ENCODE data around the gene UBAC1. TPM values are rescaled to one million over a fixed set of nuclear protein-coding genes. Genes with fewer than 3 reads are reported as not detected.

The UBAC1 gene
- total RNA-seq, 1 experiment from 2014 or later: 54.8 TPM

- intact Hi-C loops (cut with micrococcal nuclease): no loop called here
- H3K4me1 ChIP-seq (ENCODE audit: control insufficient read depth in 1 of 2, insufficient read depth in 2 of 2, low read length in 2 of 2): peaks cover 20 to 34% of the 10 kb centered on the region in 2 experiments
- no peak overlapping the region for H2AFZ ChIP-seq (ENCODE audit: low read depth, low read length, poor library complexity, severe bottlenecking)
- POLR2A ChIA-PET: no interaction called here
- no peak overlapping the region for H3K27ac ChIP-seq (ENCODE audit: low read depth, low read length)
- no peaks in the 10 kb centered on the region for H3K9me3 ChIP-seq (ENCODE audit: control insufficient read depth in 1 of 2, insufficient read depth in 1 of 2, low read depth in 1 of 2, low read length in 2 of 2)
- peaks cover 0 to 3% of the 10 kb centered on the region in 2 experiments; a peak in 1 of 4 replicates for H3K36me3 ChIP-seq (ENCODE audit: control insufficient read depth in 1 of 2, insufficient read depth in 2 of 2, low read length in 2 of 2)
- no peak for TF ChIP-seq CBX3 (IDR thresholded peaks at IDR 0.05; ENCODE audit: low read depth)
- TF ChIP-seq, protein P1, sequence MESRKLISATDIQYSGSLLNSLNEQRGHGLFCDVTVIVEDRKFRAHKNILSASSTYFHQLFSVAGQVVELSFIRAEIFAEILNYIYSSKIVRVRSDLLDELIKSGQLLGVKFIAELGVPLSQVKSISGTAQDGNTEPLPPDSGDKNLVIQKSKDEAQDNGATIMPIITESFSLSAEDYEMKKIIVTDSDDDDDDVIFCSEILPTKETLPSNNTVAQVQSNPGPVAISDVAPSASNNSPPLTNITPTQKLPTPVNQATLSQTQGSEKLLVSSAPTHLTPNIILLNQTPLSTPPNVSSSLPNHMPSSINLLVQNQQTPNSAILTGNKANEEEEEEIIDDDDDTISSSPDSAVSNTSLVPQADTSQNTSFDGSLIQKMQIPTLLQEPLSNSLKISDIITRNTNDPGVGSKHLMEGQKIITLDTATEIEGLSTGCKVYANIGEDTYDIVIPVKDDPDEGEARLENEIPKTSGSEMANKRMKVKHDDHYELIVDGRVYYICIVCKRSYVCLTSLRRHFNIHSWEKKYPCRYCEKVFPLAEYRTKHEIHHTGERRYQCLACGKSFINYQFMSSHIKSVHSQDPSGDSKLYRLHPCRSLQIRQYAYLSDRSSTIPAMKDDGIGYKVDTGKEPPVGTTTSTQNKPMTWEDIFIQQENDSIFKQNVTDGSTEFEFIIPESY (IDR thresholded peaks at IDR 0.05; ENCODE audit: extremely low read depth, insufficient replicate concordance, low read length): no peak
- no peak for TF ChIP-seq JUND (IDR thresholded peaks at IDR 0.05)
- no peak for TF ChIP-seq SIN3A (IDR thresholded peaks at IDR 0.05; ENCODE audit: low read depth)
- no peak for TF ChIP-seq POLR2A (IDR thresholded peaks at IDR 0.05; ENCODE audit: borderline replicate concordance, extremely low read depth, insufficient read depth, insufficient read length)
- no peak for TF ChIP-seq FOSL1 (IDR thresholded peaks at IDR 0.05; ENCODE audit: low read depth)
- no peak for TF ChIP-seq ZNF274 (IDR thresholded peaks at IDR 0.05; ENCODE audit: low read depth, low read length)
- TF ChIP-seq REST (IDR thresholded peaks at IDR 0.05; ENCODE audit: low read depth): no peak
- no peak for TF ChIP-seq EGR1 (IDR thresholded peaks at IDR 0.05; ENCODE audit: low read depth)
- no peak for TF ChIP-seq RAD21 (IDR thresholded peaks at IDR 0.05; ENCODE audit: low read depth)
- TF ChIP-seq CEBPB (IDR thresholded peaks at IDR 0.05; ENCODE audit: low read depth): no peak
- TF ChIP-seq ELF1 (IDR thresholded peaks at IDR 0.05; ENCODE audit: borderline replicate concordance, low read depth): no peak
- TF ChIP-seq MAX (IDR thresholded peaks at IDR 0.05): no peak
- TF ChIP-seq POLR2AphosphoS5 (IDR thresholded peaks at IDR 0.05; ENCODE audit: low read depth, low read length): no peak
- TF ChIP-seq, protein P2, sequence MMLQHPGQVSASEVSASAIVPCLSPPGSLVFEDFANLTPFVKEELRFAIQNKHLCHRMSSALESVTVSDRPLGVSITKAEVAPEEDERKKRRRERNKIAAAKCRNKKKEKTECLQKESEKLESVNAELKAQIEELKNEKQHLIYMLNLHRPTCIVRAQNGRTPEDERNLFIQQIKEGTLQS (IDR thresholded peaks at IDR 0.05): no peak
- TF ChIP-seq TCF7L2 (IDR thresholded peaks at IDR 0.05; ENCODE audit: borderline replicate concordance, extremely low read depth, insufficient read depth, insufficient read length): no peak
- no peak for TF ChIP-seq YY1 (IDR thresholded peaks at IDR 0.05; ENCODE audit: extremely low read depth, insufficient replicate concordance, low read depth, low read length)
- no peak for TF ChIP-seq ZFX (IDR thresholded peaks at IDR 0.05)
- BruUV-seq (replicated peaks): no TSS peak
- RAD21 ChIA-PET (ENCODE audit: low non-redundant PET in 1 of 2, low total read pairs in 2 of 2, uncharacterized antibody in 2 of 2, unreplicated experiment in 2 of 2): no interaction called here
- H3K79me2 ChIP-seq (ENCODE audit: insufficient read depth, low read length): no peaks in the 10 kb centered on the region
- DNase-seq (ENCODE audit: low read depth, low spot score) (no peak), ATAC-seq (no peak)
- H3K4me3 ChIP-seq (replicated peaks in 1 of 2; ENCODE audit: low read depth in 1 of 2, low read length in 2 of 2): no peak overlapping the region
- CTCF ChIA-PET: no interaction called here
- H3K27me3 ChIP-seq (ENCODE audit: insufficient read depth, low read length): no peaks in the 10 kb centered on the region
- no peak overlapping the region for H3K9ac ChIP-seq (ENCODE audit: low read length)
- no peaks in the 10 kb centered on the region for H4K20me1 ChIP-seq (ENCODE audit: insufficient read depth)
- H3K4me2 ChIP-seq (ENCODE audit: low read length): no peak overlapping the region
- no peaks in the 10 kb centered on the region for H3K9me2 ChIP-seq (ENCODE audit: insufficient read depth)
Observed at GRCh38 chr9:135923508-135923907, 37.7 kb downstream of the UBAC1 start.
